Fibroblast of villous mesenchyme (primary cell): ENCODE measurements around the gene S100A14. TPM values are rescaled to one million over a fixed set of nuclear protein-coding genes. Genes with fewer than 3 reads are reported as not detected.
A peak's percentile ranks its signal among the peaks of the same experiment; 100 is the strongest.

Experiments used
- DNase-seq: peaks from one replicate; pipeline ENCODE4 v3.0.0-alpha.2; 2010; ENCODE audit warnings: low read depth
- H3K4me3 ChIP-seq: 2 replicates; pipeline ENCODE4 v1.5.1; 2011; ENCODE audit warnings: low read depth, mild to moderate bottlenecking, low read length
- total RNA-seq: library from RNA; depleted of rRNA; stranded (reverse); fragments of >200 nt; gene quantifications from 2 replicates; pipeline ENCODE4 v1.2.3, GENCODE V29; 2012
- TF ChIP-seq, protein P1 (sequence below): IDR thresholded peaks from 2 replicates; pipeline ENCODE4 v1.5.1; 2012; ENCODE audit warnings: low read depth, mild to moderate bottlenecking, low read length; ENCODE audit not compliant: insufficient read depth

S100A14 gene
- total RNA-seq, 1 donor: not detected

DNA sequence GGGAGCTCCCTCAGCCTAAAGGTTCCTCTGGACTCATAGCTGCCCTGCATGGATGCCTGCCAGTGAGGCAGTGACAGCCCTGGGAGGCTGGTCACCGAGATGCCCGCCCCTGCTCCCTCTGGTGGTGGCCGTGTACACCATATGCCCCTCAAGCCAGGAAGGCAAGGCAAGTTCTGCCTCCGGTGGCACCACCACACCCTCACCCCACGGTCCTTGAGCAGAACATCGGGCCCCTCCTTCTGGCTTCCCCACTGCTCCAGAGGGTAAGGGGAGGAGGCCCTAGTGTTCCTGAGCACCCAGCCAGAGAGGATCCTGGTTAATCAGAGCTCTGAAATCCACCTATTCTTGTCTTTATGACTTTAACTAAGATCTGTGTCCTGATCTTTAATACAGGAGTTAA lies 1.5 kb upstream of the S100A14 start:
- no peak overlapping the region for H3K4me3 ChIP-seq
- TF ChIP-seq, protein P1, sequence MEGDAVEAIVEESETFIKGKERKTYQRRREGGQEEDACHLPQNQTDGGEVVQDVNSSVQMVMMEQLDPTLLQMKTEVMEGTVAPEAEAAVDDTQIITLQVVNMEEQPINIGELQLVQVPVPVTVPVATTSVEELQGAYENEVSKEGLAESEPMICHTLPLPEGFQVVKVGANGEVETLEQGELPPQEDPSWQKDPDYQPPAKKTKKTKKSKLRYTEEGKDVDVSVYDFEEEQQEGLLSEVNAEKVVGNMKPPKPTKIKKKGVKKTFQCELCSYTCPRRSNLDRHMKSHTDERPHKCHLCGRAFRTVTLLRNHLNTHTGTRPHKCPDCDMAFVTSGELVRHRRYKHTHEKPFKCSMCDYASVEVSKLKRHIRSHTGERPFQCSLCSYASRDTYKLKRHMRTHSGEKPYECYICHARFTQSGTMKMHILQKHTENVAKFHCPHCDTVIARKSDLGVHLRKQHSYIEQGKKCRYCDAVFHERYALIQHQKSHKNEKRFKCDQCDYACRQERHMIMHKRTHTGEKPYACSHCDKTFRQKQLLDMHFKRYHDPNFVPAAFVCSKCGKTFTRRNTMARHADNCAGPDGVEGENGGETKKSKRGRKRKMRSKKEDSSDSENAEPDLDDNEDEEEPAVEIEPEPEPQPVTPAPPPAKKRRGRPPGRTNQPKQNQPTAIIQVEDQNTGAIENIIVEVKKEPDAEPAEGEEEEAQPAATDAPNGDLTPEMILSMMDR: peak; percentile 75
- DNase-seq: peak; percentile 51

DNA sequence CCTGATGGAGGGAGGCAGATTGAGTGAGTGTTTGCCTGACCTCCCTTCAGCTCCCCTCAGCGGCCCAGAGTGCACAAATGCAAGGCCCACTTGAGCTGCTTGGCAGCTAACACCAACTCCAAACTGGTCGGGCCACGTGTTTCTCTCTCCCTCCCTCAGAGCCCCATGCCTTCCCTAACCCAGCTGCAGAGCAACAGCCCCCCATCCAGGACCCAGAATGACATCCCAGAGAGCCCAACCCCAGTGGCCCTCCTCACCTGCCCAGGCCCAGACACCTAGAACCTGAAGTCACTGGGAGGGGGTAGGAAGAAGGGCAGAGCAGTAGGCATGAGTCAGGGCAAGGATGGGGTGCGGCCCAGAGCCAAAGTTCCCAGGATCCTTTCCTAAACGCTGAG lies 789 bp upstream of the S100A14 start:
- DNase-seq: no peak
- TF ChIP-seq, protein P1: no peak
- H3K4me3 ChIP-seq: no peak overlapping the region

DNA sequence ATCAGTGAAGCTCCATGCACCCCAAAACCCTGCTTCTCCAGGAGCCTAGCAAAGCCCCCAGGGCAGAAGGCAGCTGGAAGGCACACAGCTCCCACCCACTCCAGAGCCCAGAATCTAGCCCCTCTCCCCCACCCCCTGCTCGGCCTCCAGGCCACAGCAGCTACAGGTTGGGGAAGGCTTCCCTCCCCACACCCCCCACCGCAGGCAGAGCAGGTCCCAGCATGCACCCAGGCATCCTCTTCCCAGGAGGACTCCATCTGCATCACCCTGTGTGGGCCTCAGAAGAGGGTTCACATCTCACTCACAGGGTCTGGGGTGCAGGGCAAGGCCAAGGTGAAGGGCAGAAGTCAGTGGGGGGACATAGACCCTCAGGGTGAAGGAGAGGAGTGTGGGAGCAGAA lies 719 bp downstream of the S100A14 start:
- H3K4me3 ChIP-seq: no peak overlapping the region
- no peak for DNase-seq
- TF ChIP-seq, protein P1: no peak

GRCh38 chr1:153614906-153615305 lies 1.2 kb downstream of the S100A14 start:
- DNase-seq: no peak
- TF ChIP-seq, protein P1: no peak
- no peak overlapping the region for H3K4me3 ChIP-seq

GRCh38 chr1:153614189-153614900 lies 1.8 kb downstream of the S100A14 start:
- no peak for DNase-seq

DNA sequence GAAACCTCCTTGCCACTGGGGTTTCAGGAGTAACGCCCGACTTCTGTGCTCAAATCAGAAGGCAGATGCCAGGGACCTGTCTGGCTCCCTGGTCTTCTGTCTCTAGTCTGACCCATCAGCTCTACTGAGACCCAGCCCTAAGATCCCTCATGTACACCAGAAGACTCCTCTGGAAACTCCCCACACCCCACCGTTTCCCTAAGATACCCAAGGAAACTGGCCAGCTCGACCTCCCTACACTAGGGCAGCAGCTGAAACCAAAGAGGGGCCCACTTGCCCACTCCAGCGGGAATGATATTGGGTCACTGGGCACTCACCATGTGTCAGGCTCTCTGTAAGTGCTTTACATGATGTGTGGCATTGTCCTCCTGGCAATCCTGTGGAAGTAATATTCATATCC lies 2.7 kb downstream of the S100A14 start:
- peak overlapping the region; percentile 62 for H3K4me3 ChIP-seq
- TF ChIP-seq, protein P1: no peak
- no peak for DNase-seq

More at GRCh38 chr1:153614189-153614900, 1.8 kb downstream of the S100A14 start:
- TF ChIP-seq, protein P1: peak; percentile 12
- H3K4me3 ChIP-seq: no peak overlapping the region
